Adrenal gland (tissue), 12 donors: ENCODE results near the gene TMEM52. TPM values are rescaled to one million over a fixed set of nuclear protein-coding genes. Genes with fewer than 3 reads are reported as not detected.

Experiments
- DNase-seq, 7 donors: peaks; one replicate each; pipeline ENCODE4 v3.0.0-alpha.2; 2019 to 2020
- H3K27ac ChIP-seq, 5 donors: fragments of 200-600 bp; sonication (generic) in 4 of 5; 1 replicate in 3 of 5; 2 replicates in 2 of 5; pipeline versions ENCODE4 v1.5.1 to v1.8.0; 2016 to 2020; ENCODE audit warnings: mild to moderate bottlenecking in 1 of 5
- H3K27me3 ChIP-seq: fragments of 200-600 bp; 2 replicates; pipeline ENCODE4 v1.8.0; 2021
- H3K36me3 ChIP-seq, 2 donors: fragments of 200-600 bp; replicated peaks in 1 of 2; 1 replicate in 1 of 2; 2 replicates in 1 of 2; pipeline versions ENCODE4 v1.5.1 to v1.8.0; 2018 to 2022
- H3K4me1 ChIP-seq, 2 donors: fragments of 200-600 bp; replicated peaks in 1 of 2; 1 replicate in 1 of 2; 2 replicates in 1 of 2; pipeline versions ENCODE4 v1.5.1 to v1.8.0; 2018 to 2021
- H3K4me3 ChIP-seq, 4 donors: fragments of 200-600 bp; sonication (generic) in 3 of 4; one replicate each; pipeline ENCODE4 v1.5.1; 2016 to 2018
- H3K9me3 ChIP-seq, 3 donors: fragments of 200-600 bp; sonication (generic) in 1 of 3; replicated peaks in 1 of 3; 1 replicate in 2 of 3; 2 replicates in 1 of 3; pipeline versions ENCODE4 v1.5.1 to v1.8.0; 2016 to 2021
- CTCF ChIP-seq, 6 experiments: fragments of 450-650 bp in 4 of 6; fragments of 200-600 bp in 2 of 6; sonication (generic) in 1 of 6; IDR thresholded peaks; 1 replicate in 5 of 6; 2 replicates in 1 of 6; pipeline versions ENCODE4 v1.5.1 to v1.8.0; 2016 to 2021; ENCODE audit warnings: antibody characterized with exemption in 6 of 6, mild to moderate bottlenecking in 2 of 6, moderate library complexity in 1 of 6
- POLR2A ChIP-seq, 2 donors: fragments of 450-650 bp; IDR thresholded peaks; one replicate each; pipeline ENCODE4 v1.6.1; 2017; ENCODE audit warnings: antibody characterized with exemption in 2 of 2, mild to moderate bottlenecking in 2 of 2, moderate library complexity in 1 of 2
- WGBS, 4 donors: extraction: QIAGEN DNeasy Blood & Tissue Kit in 2 of 4; methylation state at CpG; one replicate each; pipeline versions ENCODE4 v1.1.5 to v1.1.7; 2013 to 2017; 5-methylcytosine and 5-hydroxymethylcytosine counted together
- intact Hi-C, 2 donors: fragments of 100-400 bp; cut with DNase I; formaldehyde crosslinking; loops; one replicate each; pipeline versions ENCODE4 v1.14.1 to v1.15.0; 2022 to 2023
- polyA plus RNA-seq, 3 donors: library from polyadenylated mRNA; stranded (reverse); fragments of 200-250 nt in 2 of 3; fragments of 350-450 nt in 1 of 3; fragmentation: Illumina TruSeq in 1 of 3; extraction: RNeasy Lipid Tissue Mini Kit (QIAGEN cat#74804) in 1 of 3; gene quantifications; one replicate each; pipeline ENCODE4 v1.2.3, GENCODE V29; 2013 to 2014
- total RNA-seq, 9 donors: library from RNA; depleted of rRNA in 4 of 9; stranded (reverse); fragments of >200 nt in 4 of 9; fragments of 120-200 nt in 1 of 9; fragmentation: NEBNext Ultra II Directional in 1 of 9; extraction: Animal tissue kit (Norgen Biotek cat#: 25700) in 1 of 9; gene quantifications; one replicate each; pipeline versions ENCODE4 v1.1.0 to v1.2.4, GENCODE V29; 2013 to 2023
- donor health status: healthy with polysubstance abuse.
- donor health status: Bipolar disorder and iron deficiency.
- donor health status: DM: yes; HTN: yes; CAD: no.
- donor health status: DM: no; HTN: no; CAD: no.
- donor health status: DM: no; HTN: no; CAD: no.
- donor health status: DM: yes; HTN: yes; CAD: no.

Gene TMEM52
- total and polyA plus RNA-seq, 12 donors: 7.0 to 95.4 (median 61.7) TPM

- 60 to 83% (median 66%) methylated on average over 21 of the region's 21 CpGs for WGBS, 4 donors
Observed at GRCh38 chr1:1892079-1892762, 26.9 kb downstream of the TMEM52 start.

GRCh38 chr1:1891349-1892078 lies 27.6 kb downstream of the TMEM52 start:
- Histone ChIP-seq H3K36me3 (no peaks in the 10 kb centered on the region), H3K4me3 (peak overlapping the region in 3 of 4 donors; percentile 4 to 83 (median 40)), H3K4me1 (peaks cover 43 to 64% of the 10 kb centered on the region in 2 donors), H3K27me3 (no peaks in the 10 kb centered on the region), H3K27ac (peak overlapping the region in 4 of 5 donors; percentile 75 to 99 (median 90)), H3K9me3 (no peaks in the 10 kb centered on the region)
- intact Hi-C loops: loop anchor here in 1 of 2 donors (5.0 kb wide), 2 partner anchors 34 to 104 kb away; no protein-coding TSS in a partner anchor
- peak; percentile 16 to 24 for TF ChIP-seq POLR2A (IDR thresholded peaks at IDR 0.05)
- TF ChIP-seq CTCF (IDR thresholded peaks at IDR 0.05): no peak
- 2 to 22% (median 10%) methylated on average over 8 to 58 of the region's 59 CpGs for WGBS, 4 donors
- DNase-seq: peak in 6 of 7 donors; percentile 64 to 85 (median 80)

More at GRCh38 chr1:1892079-1892762, 26.9 kb downstream of the TMEM52 start:
- no peaks in the 10 kb centered on the region for H3K36me3 ChIP-seq
- peak in 2 of 7 donors; percentile 25 to 33 for DNase-seq
- TF ChIP-seq CTCF (IDR thresholded peaks at IDR 0.05): no peak
- no peak for TF ChIP-seq POLR2A (IDR thresholded peaks at IDR 0.05)
- intact Hi-C loops: loop anchor here in 1 of 2 donors (5.0 kb wide), 2 partner anchors 35 to 105 kb away; no protein-coding TSS in a partner anchor
- H3K27ac ChIP-seq: peak overlapping the region in 3 of 5 donors; percentile 86 to 99 (median 95)
- H3K4me1 ChIP-seq: peaks cover 43 to 57% of the 10 kb centered on the region in 2 donors
- H3K9me3 ChIP-seq: no peaks in the 10 kb centered on the region
- no peaks in the 10 kb centered on the region for H3K27me3 ChIP-seq
- H3K4me3 ChIP-seq: peak overlapping the region in 2 of 4 donors; percentile 40 to 83

- peak within 1 kb of the TSS in 4 of 5 donors; percentile 86 to 99 (median 92) for H3K27ac ChIP-seq
- no peaks in the 10 kb centered on the region for H3K9me3 ChIP-seq
- peak; percentile 79 to 90 (median 86) for DNase-seq
- no peaks in the 10 kb centered on the region for H3K27me3 ChIP-seq
- TF ChIP-seq POLR2A (IDR thresholded peaks at IDR 0.05): peak; percentile 83
- TF ChIP-seq CTCF (IDR thresholded peaks at IDR 0.05): no peak
- WGBS, 4 donors: 0 to 1% (median 1%) methylated on average over 22 to 137 of the region's 137 CpGs
- intact Hi-C loops: loop anchor here in 1 of 2 donors (5.0 kb wide), 2 partner anchors 33 to 103 kb away; no protein-coding TSS in a partner anchor
- H3K36me3 ChIP-seq: no peaks in the 10 kb centered on the region
- peak within 1 kb of the TSS; percentile 33 to 93 (median 80) for H3K4me3 ChIP-seq
- peaks cover 43 to 69% of the 10 kb centered on the region in 2 donors for H3K4me1 ChIP-seq
Observed at GRCh38 chr1:1890506-1891348, 28.4 kb downstream of the TMEM52 start, which contains the start of gene GNB1. Gene GNB1 (minus strand): TSS chr1:1891087. CDS start chr1:1825453, 65,634 bp downstream.
